ENCODE results near the gene NTN5.
"Not testable (repeated sequence)": the region's sequence is repeated elsewhere in the genome, so short reads cannot be mapped to it uniquely, and the experiment has no call there.

The NTN5 gene

GRCh38 chr19:48658483-48658882 lies 14.3 kb downstream of the NTN5 start:
- H3K4me3 ChIP-seq (ENCODE audit: low read depth, low read length), result no peak overlapping the region
- no peak for DNase-seq (ENCODE audit: low read depth)
- TF ChIP-seq CTCF (conservative IDR thresholded peaks at IDR 0.05; ENCODE audit: low read depth, low read length), result no peak

DNA sequence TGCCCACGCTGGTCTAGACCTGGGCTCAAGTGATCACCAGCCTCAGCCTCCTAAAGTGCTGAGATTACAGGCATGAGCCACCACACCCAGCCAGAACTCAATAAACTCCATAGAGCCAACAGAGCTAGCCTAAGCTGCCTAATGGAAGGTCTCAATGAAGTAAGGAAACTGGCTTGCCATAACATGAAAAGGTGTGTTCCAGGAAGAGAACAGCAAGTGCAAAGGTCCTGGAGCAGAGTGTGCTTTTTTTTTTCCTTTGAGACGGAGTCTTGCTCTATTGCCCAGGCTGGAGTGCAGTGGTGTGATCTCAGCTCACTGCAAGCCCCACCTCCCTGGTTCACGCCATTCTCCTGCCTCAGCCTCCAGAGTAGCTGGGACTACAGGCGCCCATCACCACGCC lies 15.0 kb downstream of the NTN5 start:
- DNase-seq (ENCODE audit: low read depth), result not testable (repeated sequence)

GRCh38 chr19:48656840-48657474 lies 15.9 kb downstream of the NTN5 start:
- H3K4me3 ChIP-seq (ENCODE audit: low read depth, low read length), result no peak overlapping the region
- no peak for TF ChIP-seq CTCF (conservative IDR thresholded peaks at IDR 0.05; ENCODE audit: low read depth, low read length)
- DNase-seq (ENCODE audit: low read depth), result peak; percentile 86

More for the DNA sequence above, 15.0 kb downstream of the NTN5 start:
- H3K4me3 ChIP-seq (ENCODE audit: low read depth, low read length), result not testable (repeated sequence)

GRCh38 chr19:48654299-48655059 lies 18.3 kb downstream of the NTN5 start:
- peak; percentile 30 for DNase-seq (ENCODE audit: low read depth)
- TF ChIP-seq CTCF (conservative IDR thresholded peaks at IDR 0.05; ENCODE audit: low read depth, low read length), result no peak
- H3K4me3 ChIP-seq (ENCODE audit: low read depth, low read length), result no peak overlapping the region

GRCh38 chr19:48651683-48652048 lies 21.2 kb downstream of the NTN5 start:
- H3K4me3 ChIP-seq (ENCODE audit: low read depth, low read length), result no peak overlapping the region
- TF ChIP-seq CTCF (conservative IDR thresholded peaks at IDR 0.05; ENCODE audit: low read depth, low read length), result no peak
- DNase-seq (ENCODE audit: low read depth), result no peak

DNA sequence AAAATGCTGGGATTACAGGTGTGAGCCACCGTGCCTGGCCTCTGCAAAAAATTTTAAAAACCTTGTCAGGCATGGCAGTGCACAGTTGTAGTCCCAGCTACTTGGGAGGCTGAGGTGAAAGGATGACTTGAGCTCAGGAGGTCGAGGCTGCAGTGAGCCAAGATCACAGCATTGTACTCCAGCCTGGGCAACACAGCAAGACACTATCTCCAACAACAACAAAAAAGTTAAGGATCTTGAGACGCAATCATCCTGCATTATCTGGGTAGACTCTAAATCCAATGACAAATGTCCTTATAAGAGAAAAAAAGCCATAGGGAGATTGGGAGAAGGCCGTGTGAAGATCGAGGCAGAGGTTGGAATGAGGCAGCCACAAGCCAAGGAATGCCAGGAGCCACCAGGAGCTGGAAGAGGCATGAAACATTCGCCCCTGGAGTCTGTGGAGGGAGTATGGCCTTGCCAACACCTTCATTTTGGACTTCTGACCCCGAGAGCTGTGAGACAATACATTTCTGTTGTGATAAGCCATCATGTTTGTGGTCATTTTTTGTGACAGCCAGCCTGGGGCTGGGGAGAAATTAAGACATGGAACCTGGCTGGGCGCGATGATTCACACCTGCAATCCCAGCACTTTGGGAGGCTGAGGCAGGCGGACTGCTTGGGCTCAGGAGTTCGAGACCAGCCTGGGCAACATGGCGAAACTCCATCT lies 21.7 kb downstream of the NTN5 start:
- H3K4me3 ChIP-seq (ENCODE audit: low read depth, low read length), result no peak overlapping the region
- DNase-seq (ENCODE audit: low read depth), result no peak
- no peak for TF ChIP-seq CTCF (conservative IDR thresholded peaks at IDR 0.05; ENCODE audit: low read depth, low read length)

DNA sequence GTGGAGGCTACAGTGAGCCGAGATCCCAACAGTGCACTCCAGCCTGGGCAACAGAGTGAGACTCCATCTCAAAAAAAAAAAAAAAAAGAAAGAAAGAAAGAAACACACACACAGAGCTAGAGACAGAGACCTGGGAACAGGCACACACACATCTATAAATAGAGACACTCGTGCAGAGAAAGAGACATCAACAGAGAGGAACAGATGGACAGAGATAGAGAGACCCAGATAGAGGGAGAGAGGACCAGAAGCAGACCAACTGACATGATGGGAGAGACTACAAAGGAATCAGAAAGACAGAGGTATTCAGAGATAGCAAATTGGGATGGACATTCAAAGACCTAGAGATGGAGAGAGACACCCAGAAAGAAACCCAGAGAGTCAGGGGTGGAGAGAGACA lies 24.7 kb downstream of the NTN5 start:
- no peak overlapping the region for H3K4me3 ChIP-seq (ENCODE audit: low read depth, low read length)
- no peak for TF ChIP-seq CTCF (conservative IDR thresholded peaks at IDR 0.05; ENCODE audit: low read depth, low read length)
- DNase-seq (ENCODE audit: low read depth), result no peak
